DND-41 (cell line): ENCODE results near the gene ATXN1.

Experiments used
- ATAC-seq: fragments of 200-7000 bp; cut with Tn5 transposase; 3 replicates; pipeline ENCODE4 v1.9.1; 2021; ENCODE audit warnings: low read depth; ENCODE audit not compliant: insufficient read depth
- DNase-seq: peaks from one replicate; pipeline ENCODE4 v3.0.0-alpha.2; 2020
- H2AFZ ChIP-seq: 2 replicates; pipeline ENCODE4 v1.6.0; 2012; ENCODE audit warnings: low read depth, low read length
- H3K27ac ChIP-seq: 2 replicates; pipeline ENCODE4 v1.5.1; 2012; ENCODE audit warnings: low read length, inconsistent platforms
- H3K27me3 ChIP-seq: fragments of 200-600 bp; sonication (generic); 2 replicates; pipeline ENCODE4 v1.6.0; 2012; ENCODE audit warnings: low read length, mild to moderate bottlenecking, inconsistent platforms; ENCODE audit not compliant: insufficient read depth, poor library complexity
- H3K36me3 ChIP-seq: 2 replicates; pipeline ENCODE4 v1.5.1; 2012; ENCODE audit warnings: low read length, inconsistent platforms; ENCODE audit not compliant: insufficient read depth
- H3K4me1 ChIP-seq: 2 replicates; pipeline ENCODE4 v1.5.1; 2012; ENCODE audit warnings: mild to moderate bottlenecking, low read length; ENCODE audit not compliant: insufficient read depth
- H3K4me2 ChIP-seq: 2 replicates; pipeline ENCODE4 v1.6.0; 2012; ENCODE audit warnings: mild to moderate bottlenecking, moderate library complexity, low read length, inconsistent platforms; ENCODE audit not compliant: insufficient read depth
- H3K4me3 ChIP-seq, 2 experiments: fragments of 200-600 bp in 1 of 2; shearing (Covaris generic) in 1 of 2; 2 replicates each; pipeline ENCODE4 v1.5.1; 2012 to 2016; ENCODE audit warnings: inconsistent platforms in 2 of 2, low read length in 2 of 2, mild to moderate bottlenecking in 2 of 2, low read depth in 1 of 2, moderate library complexity in 1 of 2
- H3K79me2 ChIP-seq: 2 replicates; pipeline ENCODE4 v1.6.0; 2012; ENCODE audit warnings: low read length, inconsistent platforms; ENCODE audit not compliant: insufficient read depth
- H3K9ac ChIP-seq: 2 replicates; pipeline ENCODE4 v1.6.0; 2012; ENCODE audit warnings: low read depth, mild to moderate bottlenecking, inconsistent platforms, low read length, moderate library complexity
- H3K9me3 ChIP-seq: 2 replicates; pipeline ENCODE4 v1.5.1; 2012; ENCODE audit warnings: low read length, moderate library complexity, mild to moderate bottlenecking, inconsistent platforms; ENCODE audit not compliant: insufficient read depth, severe bottlenecking
- H4K20me1 ChIP-seq: 2 replicates; pipeline ENCODE4 v1.6.0; 2012; ENCODE audit warnings: low read length; ENCODE audit not compliant: insufficient read depth
- CTCF ChIP-seq: IDR thresholded peaks from 2 replicates; pipeline ENCODE4 v1.5.1; 2012; ENCODE audit warnings: borderline replicate concordance, low read length, moderate library complexity, mild to moderate bottlenecking; ENCODE audit not compliant: poor library complexity, severe bottlenecking; ENCODE audit errors: extremely low read depth
- EZH2 ChIP-seq: IDR thresholded peaks from 3 replicates; pipeline ENCODE4 v1.6.1; 2012; ENCODE audit warnings: borderline replicate concordance, low read depth, mild to moderate bottlenecking, moderate library complexity, low read length, inconsistent platforms; ENCODE audit not compliant: severe bottlenecking

Gene ATXN1

GRCh38 chr6:16477367-16478149 lies 283.7 kb downstream of the ATXN1 start:
- DNase-seq: no peak
- Histone ChIP-seq H3K4me2 (no peak overlapping the region), H3K9ac (no peak overlapping the region), H3K4me1 (peaks cover 20% of the 10 kb centered on the region), H3K36me3 (no peaks in the 10 kb centered on the region), H2AFZ (no peak overlapping the region), H3K27me3 (no peaks in the 10 kb centered on the region), H4K20me1 (no peaks in the 10 kb centered on the region), H3K27ac (no peak overlapping the region), H3K9me3 (peaks cover under 1% of the 10 kb centered on the region), H3K79me2 (no peaks in the 10 kb centered on the region), H3K4me3 (no peak overlapping the region)
- TF ChIP-seq EZH2 (no peak), CTCF (no peak)
- ATAC-seq: no peak

- Histone ChIP-seq H3K9ac (no peak overlapping the region), H3K9me3 (no peaks in the 10 kb centered on the region), H3K4me3 (no peak overlapping the region), H3K27ac (no peak overlapping the region), H4K20me1 (no peaks in the 10 kb centered on the region), H3K4me1 (peaks cover 13% of the 10 kb centered on the region), H3K36me3 (no peaks in the 10 kb centered on the region), H2AFZ (no peak overlapping the region), H3K79me2 (no peaks in the 10 kb centered on the region), H3K4me2 (no peak overlapping the region), H3K27me3 (no peaks in the 10 kb centered on the region)
- ATAC-seq (no peak), DNase-seq (no peak)
- TF ChIP-seq EZH2 (no peak), CTCF (no peak)
Measured at GRCh38 chr6:16476861-16477260, 284.4 kb downstream of the ATXN1 start.

- Histone ChIP-seq H3K9me3 (no peaks in the 10 kb centered on the region), H3K4me3 (no peak overlapping the region), H3K4me2 (no peak overlapping the region), H3K36me3 (no peaks in the 10 kb centered on the region), H2AFZ (no peak overlapping the region), H3K27me3 (no peaks in the 10 kb centered on the region), H3K79me2 (no peaks in the 10 kb centered on the region), H4K20me1 (no peaks in the 10 kb centered on the region), H3K9ac (no peak overlapping the region), H3K4me1 (no peaks in the 10 kb centered on the region), H3K27ac (no peak overlapping the region)
- no peak for TF ChIP-seq CTCF
- TF ChIP-seq EZH2: no peak
- no peak for DNase-seq
- no peak for ATAC-seq
Measured at GRCh38 chr6:16475494-16475781, 285.8 kb downstream of the ATXN1 start.

- H3K9me3 ChIP-seq: no peaks in the 10 kb centered on the region
- no peak overlapping the region for H3K9ac ChIP-seq
- ATAC-seq (no peak), DNase-seq (no peak)
- H3K79me2 ChIP-seq: no peaks in the 10 kb centered on the region
- no peaks in the 10 kb centered on the region for H4K20me1 ChIP-seq
- no peak overlapping the region for H2AFZ ChIP-seq
- no peak overlapping the region for H3K4me2 ChIP-seq
- TF ChIP-seq EZH2 (no peak), CTCF (no peak)
- H3K36me3 ChIP-seq: no peaks in the 10 kb centered on the region
- no peaks in the 10 kb centered on the region for H3K27me3 ChIP-seq
- no peaks in the 10 kb centered on the region for H3K4me1 ChIP-seq
- H3K4me3 ChIP-seq: no peak overlapping the region
- no peak overlapping the region for H3K27ac ChIP-seq
Measured at GRCh38 chr6:16474772-16475493, 286.3 kb downstream of the ATXN1 start.
